OCI-LY7 (cell line): ENCODE measurements around the gene FAAP20.

Source experiments
- CTCF ChIP-seq: fragments of 200-600 bp; sonication (generic); conservative IDR thresholded peaks from 2 replicates; pipeline ENCODE4 v1.5.1; 2014; ENCODE audit warnings: mild to moderate bottlenecking, antibody characterized with exemption, low read length, moderate library complexity, mixed read lengths
- EZH2phosphoT487 ChIP-seq: fragments of 200-600 bp; sonication (generic); IDR thresholded peaks from 2 replicates; pipeline ENCODE4 v1.6.1; 2018; ENCODE audit warnings: low read depth, borderline replicate concordance, mild to moderate bottlenecking, mixed run types, antibody characterized with exemption, low read length, moderate library complexity, mixed read lengths

- TF ChIP-seq CTCF (no peak), EZH2phosphoT487 (no peak)
These were observed 45.9 kb upstream of the FAAP20 start for GRCh38 chr1:2240270-2241156.
